ENCODE results near the gene PPP1R12B.
"Not testable (repeated sequence)": the region's sequence is repeated elsewhere in the genome, so short reads cannot be mapped to it uniquely, and the experiment has no call there.

GRCh38 chr1:202480640-202481039 lies 132.1 kb downstream of the PPP1R12B start:
- not testable (repeated sequence) for TF ChIP-seq CTCF (conservative IDR thresholded peaks at IDR 0.05; ENCODE audit: low read depth, low read length); EZH2 (IDR thresholded peaks at IDR 0.05; ENCODE audit: borderline replicate concordance, low read depth, low read length, poor library complexity, severe bottlenecking)

Data from A673 (cell line).